Measurements from ENCODE around the gene C9orf40. TPM values are rescaled to one million over a fixed set of nuclear protein-coding genes. Genes with fewer than 3 reads are reported as not detected.

The C9orf40 gene
- total RNA-seq, 1 experiment from 2014 or later, result 8.0 TPM

GRCh38 chr9:74921737-74922136 is 31.0 kb downstream of the C9orf40 start:
- Histone ChIP-seq H3K4me1 (ENCODE audit: low read length) (no peaks in the 10 kb centered on the region), H3K27me3 (ENCODE audit: low read length) (no peaks in the 10 kb centered on the region), H3K27ac (ENCODE audit: low read length) (no peak overlapping the region), H2AFZ (ENCODE audit: low read length) (no peak overlapping the region), H3K4me2 (ENCODE audit: low read depth, low read length, poor library complexity, severe bottlenecking) (no peak overlapping the region), H3K9ac (ENCODE audit: low read length) (no peak overlapping the region), H3K4me3 (ENCODE audit: low read length) (no peak overlapping the region), H4K20me1 (ENCODE audit: insufficient read depth, low read depth, low read length) (no peaks in the 10 kb centered on the region), H3K36me3 (ENCODE audit: insufficient read depth, low read length) (no peaks in the 10 kb centered on the region), H3K79me2 (ENCODE audit: low read length) (no peaks in the 10 kb centered on the region), H3K9me3 (ENCODE audit: low read length) (no peaks in the 10 kb centered on the region), H3K9me2 (replicated peaks; ENCODE audit: insufficient read depth, low read length) (no peaks in the 10 kb centered on the region)
- no peak for DNase-seq

GRCh38 chr9:74920944-74921626 is 31.6 kb downstream of the C9orf40 start:
- no peak overlapping the region for H3K27ac ChIP-seq (ENCODE audit: low read length)
- H3K36me3 ChIP-seq (ENCODE audit: insufficient read depth, low read length), result no peaks in the 10 kb centered on the region
- no peak overlapping the region for H3K9ac ChIP-seq (ENCODE audit: low read length)
- H4K20me1 ChIP-seq (ENCODE audit: insufficient read depth, low read depth, low read length), result no peaks in the 10 kb centered on the region
- H3K9me2 ChIP-seq (replicated peaks; ENCODE audit: insufficient read depth, low read length), result no peaks in the 10 kb centered on the region
- H3K4me2 ChIP-seq (ENCODE audit: low read depth, low read length, poor library complexity, severe bottlenecking), result no peak overlapping the region
- DNase-seq, result no peak
- H3K27me3 ChIP-seq (ENCODE audit: low read length), result no peaks in the 10 kb centered on the region
- H2AFZ ChIP-seq (ENCODE audit: low read length), result no peak overlapping the region
- no peaks in the 10 kb centered on the region for H3K9me3 ChIP-seq (ENCODE audit: low read length)
- H3K79me2 ChIP-seq (ENCODE audit: low read length), result no peaks in the 10 kb centered on the region
- no peak overlapping the region for H3K4me3 ChIP-seq (ENCODE audit: low read length)
- no peaks in the 10 kb centered on the region for H3K4me1 ChIP-seq (ENCODE audit: low read length)

GRCh38 chr9:74910036-74910435 is 42.7 kb downstream of the C9orf40 start:
- H2AFZ ChIP-seq (ENCODE audit: low read length), result no peak overlapping the region
- no peak overlapping the region for H3K4me3 ChIP-seq (ENCODE audit: low read length)
- DNase-seq, result no peak
- no peak overlapping the region for H3K4me2 ChIP-seq (ENCODE audit: low read depth, low read length, poor library complexity, severe bottlenecking)
- H3K4me1 ChIP-seq (ENCODE audit: low read length), result no peaks in the 10 kb centered on the region
- H3K27me3 ChIP-seq (ENCODE audit: low read length), result no peaks in the 10 kb centered on the region
- no peak overlapping the region for H3K9ac ChIP-seq (ENCODE audit: low read length)
- H3K79me2 ChIP-seq (ENCODE audit: low read length), result no peaks in the 10 kb centered on the region
- H3K36me3 ChIP-seq (ENCODE audit: insufficient read depth, low read length), result no peaks in the 10 kb centered on the region
- H3K27ac ChIP-seq (ENCODE audit: low read length), result no peak overlapping the region
- H4K20me1 ChIP-seq (ENCODE audit: insufficient read depth, low read depth, low read length), result no peaks in the 10 kb centered on the region
- H3K9me2 ChIP-seq (replicated peaks; ENCODE audit: insufficient read depth, low read length), result no peaks in the 10 kb centered on the region
- H3K9me3 ChIP-seq (ENCODE audit: low read length), result no peaks in the 10 kb centered on the region

GRCh38 chr9:74908665-74909064 is 44.0 kb downstream of the C9orf40 start:
- Histone ChIP-seq H3K4me2 (ENCODE audit: low read depth, low read length, poor library complexity, severe bottlenecking) (no peak overlapping the region), H3K4me3 (ENCODE audit: low read length) (no peak overlapping the region), H3K9ac (ENCODE audit: low read length) (no peak overlapping the region), H3K9me2 (replicated peaks; ENCODE audit: insufficient read depth, low read length) (no peaks in the 10 kb centered on the region), H3K36me3 (ENCODE audit: insufficient read depth, low read length) (no peaks in the 10 kb centered on the region), H3K4me1 (ENCODE audit: low read length) (no peaks in the 10 kb centered on the region), H3K27ac (ENCODE audit: low read length) (no peak overlapping the region), H3K9me3 (ENCODE audit: low read length) (no peaks in the 10 kb centered on the region), H3K27me3 (ENCODE audit: low read length) (no peaks in the 10 kb centered on the region), H2AFZ (ENCODE audit: low read length) (no peak overlapping the region), H4K20me1 (ENCODE audit: insufficient read depth, low read depth, low read length) (no peaks in the 10 kb centered on the region), H3K79me2 (ENCODE audit: low read length) (no peaks in the 10 kb centered on the region)
- DNase-seq, result no peak

- Histone ChIP-seq H2AFZ (ENCODE audit: low read length) (no peak overlapping the region), H3K9me2 (replicated peaks; ENCODE audit: insufficient read depth, low read length) (no peaks in the 10 kb centered on the region), H3K4me1 (ENCODE audit: low read length) (no peaks in the 10 kb centered on the region), H3K4me2 (ENCODE audit: low read depth, low read length, poor library complexity, severe bottlenecking) (no peak overlapping the region), H4K20me1 (ENCODE audit: insufficient read depth, low read depth, low read length) (no peaks in the 10 kb centered on the region), H3K27me3 (ENCODE audit: low read length) (no peaks in the 10 kb centered on the region), H3K36me3 (ENCODE audit: insufficient read depth, low read length) (no peaks in the 10 kb centered on the region), H3K9me3 (ENCODE audit: low read length) (no peaks in the 10 kb centered on the region), H3K79me2 (ENCODE audit: low read length) (no peaks in the 10 kb centered on the region), H3K27ac (ENCODE audit: low read length) (no peak overlapping the region), H3K9ac (ENCODE audit: low read length) (no peak overlapping the region), H3K4me3 (ENCODE audit: low read length) (no peak overlapping the region)
- no peak for DNase-seq
These were observed 45.6 kb downstream of the C9orf40 start for GRCh38 chr9:74907085-74907484.

- H3K4me1 ChIP-seq (ENCODE audit: low read length), result no peaks in the 10 kb centered on the region
- H3K27ac ChIP-seq (ENCODE audit: low read length), result no peak overlapping the region
- H3K4me2 ChIP-seq (ENCODE audit: low read depth, low read length, poor library complexity, severe bottlenecking), result no peak overlapping the region
- H3K79me2 ChIP-seq (ENCODE audit: low read length), result no peaks in the 10 kb centered on the region
- no peaks in the 10 kb centered on the region for H3K9me3 ChIP-seq (ENCODE audit: low read length)
- H2AFZ ChIP-seq (ENCODE audit: low read length), result no peak overlapping the region
- no peak overlapping the region for H3K4me3 ChIP-seq (ENCODE audit: low read length)
- H3K9me2 ChIP-seq (replicated peaks; ENCODE audit: insufficient read depth, low read length), result no peaks in the 10 kb centered on the region
- no peak for DNase-seq
- H3K36me3 ChIP-seq (ENCODE audit: insufficient read depth, low read length), result no peaks in the 10 kb centered on the region
- H3K27me3 ChIP-seq (ENCODE audit: low read length), result no peaks in the 10 kb centered on the region
- H4K20me1 ChIP-seq (ENCODE audit: insufficient read depth, low read depth, low read length), result no peaks in the 10 kb centered on the region
- no peak overlapping the region for H3K9ac ChIP-seq (ENCODE audit: low read length)
These were observed 51.7 kb downstream of the C9orf40 start for GRCh38 chr9:74901001-74901400.

Other genes starting within 250 kb of the C9orf40 start
- gene TRPM6, start 65.0 kb downstream of the C9orf40 start, total RNA-seq (2014; rRNA removed; shearing (Covaris generic); ENCODE audit: low replicate concordance), result not detected in 2 replicates
- 34.5 and 42.0 TPM in 2 replicates for gene CARNMT1, start 75.4 kb upstream of the C9orf40 start, total RNA-seq (2014; rRNA removed; shearing (Covaris generic); ENCODE audit: low replicate concordance)
- 9.0 and 14.3 TPM in 2 replicates for gene NMRK1, start 135.2 kb upstream of the C9orf40 start, total RNA-seq (2014; rRNA removed; shearing (Covaris generic); ENCODE audit: low replicate concordance)
- 56.1 and 60.0 TPM in 2 replicates for gene OSTF1, start 135.6 kb upstream of the C9orf40 start, total RNA-seq (2014; rRNA removed; shearing (Covaris generic); ENCODE audit: low replicate concordance)

Measured in Karpas-422 (cell line).